ENCODE results near the gene CA4.
"Not testable (repeated sequence)": the region's sequence is repeated elsewhere in the genome, so short reads cannot be mapped to it uniquely, and the experiment has no call there.

DNA sequence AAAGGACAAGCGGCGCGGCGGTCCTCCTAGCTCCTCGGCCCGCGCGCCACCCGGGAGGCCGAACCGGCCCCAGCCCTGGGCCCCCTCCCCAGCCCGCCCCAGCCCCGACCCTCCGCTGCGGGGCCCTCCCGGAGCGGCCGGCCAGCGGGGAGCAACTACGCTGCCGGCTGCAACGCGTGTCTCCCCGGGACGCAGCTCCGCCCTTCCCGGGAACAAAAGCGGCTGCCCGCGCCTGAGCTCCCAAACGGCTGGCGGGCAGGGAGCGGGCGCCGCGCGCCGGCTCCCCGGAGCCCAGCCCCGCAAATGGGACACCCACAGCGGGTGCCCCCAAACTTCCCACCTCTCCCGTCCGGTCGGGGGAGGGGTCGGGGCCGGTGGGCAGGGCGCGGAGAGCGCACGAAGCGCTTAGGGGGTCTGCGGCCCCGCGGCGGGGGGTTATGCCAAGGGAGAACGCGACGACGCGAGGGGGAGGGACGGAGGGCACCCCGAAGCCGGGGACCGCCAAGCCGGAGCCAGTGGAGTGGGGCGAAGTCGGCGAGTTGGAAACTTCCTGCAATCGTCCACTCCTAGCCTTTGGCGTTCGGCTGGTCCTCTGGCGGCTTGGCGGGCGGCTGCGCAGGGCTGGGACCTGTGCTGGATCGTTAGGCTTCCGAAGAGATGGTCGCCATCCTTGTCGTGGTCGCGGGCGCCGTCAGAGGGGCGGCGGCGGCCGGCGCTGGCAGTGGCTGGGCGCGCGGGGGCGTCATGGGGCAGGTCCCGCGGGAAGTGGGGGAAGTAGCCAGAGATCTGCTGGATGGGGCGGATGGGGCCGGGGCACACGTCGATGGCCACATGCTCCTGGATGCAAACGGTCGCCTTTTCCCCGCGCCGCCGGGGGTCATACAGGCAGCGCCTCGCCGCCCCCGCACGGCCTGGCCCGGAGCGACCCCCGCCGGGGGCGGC, 29.7 kb upstream of the CA4 start:
- not testable (repeated sequence) for TF ChIP-seq CEBPB (IDR thresholded peaks at IDR 0.05; ENCODE audit: borderline replicate concordance in 1 of 2, low read depth in 2 of 2, low read length in 2 of 2); NFYA (IDR thresholded peaks at IDR 0.05; ENCODE audit: borderline replicate concordance, low read depth, low read length); CHD4 (IDR thresholded peaks at IDR 0.05)
- TF ChIP-seq, protein P1, sequence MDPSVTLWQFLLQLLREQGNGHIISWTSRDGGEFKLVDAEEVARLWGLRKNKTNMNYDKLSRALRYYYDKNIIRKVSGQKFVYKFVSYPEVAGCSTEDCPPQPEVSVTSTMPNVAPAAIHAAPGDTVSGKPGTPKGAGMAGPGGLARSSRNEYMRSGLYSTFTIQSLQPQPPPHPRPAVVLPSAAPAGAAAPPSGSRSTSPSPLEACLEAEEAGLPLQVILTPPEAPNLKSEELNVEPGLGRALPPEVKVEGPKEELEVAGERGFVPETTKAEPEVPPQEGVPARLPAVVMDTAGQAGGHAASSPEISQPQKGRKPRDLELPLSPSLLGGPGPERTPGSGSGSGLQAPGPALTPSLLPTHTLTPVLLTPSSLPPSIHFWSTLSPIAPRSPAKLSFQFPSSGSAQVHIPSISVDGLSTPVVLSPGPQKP (IDR thresholded peaks at IDR 0.05; ENCODE audit: low read depth, low read length), result not testable (repeated sequence)
- TF ChIP-seq, protein P2, sequence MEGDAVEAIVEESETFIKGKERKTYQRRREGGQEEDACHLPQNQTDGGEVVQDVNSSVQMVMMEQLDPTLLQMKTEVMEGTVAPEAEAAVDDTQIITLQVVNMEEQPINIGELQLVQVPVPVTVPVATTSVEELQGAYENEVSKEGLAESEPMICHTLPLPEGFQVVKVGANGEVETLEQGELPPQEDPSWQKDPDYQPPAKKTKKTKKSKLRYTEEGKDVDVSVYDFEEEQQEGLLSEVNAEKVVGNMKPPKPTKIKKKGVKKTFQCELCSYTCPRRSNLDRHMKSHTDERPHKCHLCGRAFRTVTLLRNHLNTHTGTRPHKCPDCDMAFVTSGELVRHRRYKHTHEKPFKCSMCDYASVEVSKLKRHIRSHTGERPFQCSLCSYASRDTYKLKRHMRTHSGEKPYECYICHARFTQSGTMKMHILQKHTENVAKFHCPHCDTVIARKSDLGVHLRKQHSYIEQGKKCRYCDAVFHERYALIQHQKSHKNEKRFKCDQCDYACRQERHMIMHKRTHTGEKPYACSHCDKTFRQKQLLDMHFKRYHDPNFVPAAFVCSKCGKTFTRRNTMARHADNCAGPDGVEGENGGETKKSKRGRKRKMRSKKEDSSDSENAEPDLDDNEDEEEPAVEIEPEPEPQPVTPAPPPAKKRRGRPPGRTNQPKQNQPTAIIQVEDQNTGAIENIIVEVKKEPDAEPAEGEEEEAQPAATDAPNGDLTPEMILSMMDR (IDR thresholded peaks at IDR 0.05 in 2 of 3, conservative IDR thresholded peaks at IDR 0.05 in 1 of 3; ENCODE audit: control insufficient read depth in 2 of 3, extremely low read depth in 1 of 3, insufficient read depth in 1 of 3, low read depth in 3 of 3, low read length in 3 of 3), result not testable (repeated sequence)
